Measurements from ENCODE around the gene CENPB.

The CENPB gene

DNA sequence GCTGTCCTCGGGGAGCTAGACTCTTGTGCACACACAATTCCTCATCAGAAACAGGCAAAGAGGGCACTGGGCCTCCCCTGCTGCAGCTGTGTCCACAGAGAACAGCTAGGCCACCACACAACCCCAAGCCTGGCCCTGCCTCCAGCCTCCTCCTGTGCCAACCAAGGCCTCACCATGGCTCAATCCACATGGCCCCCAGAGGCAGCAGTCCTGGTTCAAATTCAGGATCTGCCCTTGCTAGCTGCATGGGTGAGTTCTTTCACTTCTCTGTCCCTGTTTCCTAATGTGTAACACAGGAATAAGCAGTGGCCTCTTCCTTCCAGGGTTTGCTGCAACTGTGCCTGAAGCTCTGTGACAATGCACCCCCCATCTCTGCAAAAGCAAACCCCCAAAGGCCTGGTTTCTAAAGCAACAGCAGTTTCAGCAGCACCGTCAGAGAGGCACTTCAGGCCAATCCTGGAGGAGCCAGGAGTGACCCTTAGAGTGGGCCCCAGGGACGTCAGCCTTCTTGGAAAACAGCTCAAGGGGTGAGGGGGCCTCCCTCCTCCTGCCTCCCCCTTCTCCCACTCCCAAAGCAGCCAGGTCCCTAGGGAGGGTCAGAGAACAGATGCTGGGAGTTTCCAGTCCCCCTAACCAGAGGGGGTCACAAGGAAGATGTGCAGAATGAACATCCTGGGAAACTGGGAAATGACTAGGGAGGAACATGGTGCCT lies 21.2 kb downstream of the CENPB start:
- no peak for DNase-seq

GRCh38 chr20:3764659-3765058 lies 21.9 kb downstream of the CENPB start:
- DNase-seq, result no peak

DNA sequence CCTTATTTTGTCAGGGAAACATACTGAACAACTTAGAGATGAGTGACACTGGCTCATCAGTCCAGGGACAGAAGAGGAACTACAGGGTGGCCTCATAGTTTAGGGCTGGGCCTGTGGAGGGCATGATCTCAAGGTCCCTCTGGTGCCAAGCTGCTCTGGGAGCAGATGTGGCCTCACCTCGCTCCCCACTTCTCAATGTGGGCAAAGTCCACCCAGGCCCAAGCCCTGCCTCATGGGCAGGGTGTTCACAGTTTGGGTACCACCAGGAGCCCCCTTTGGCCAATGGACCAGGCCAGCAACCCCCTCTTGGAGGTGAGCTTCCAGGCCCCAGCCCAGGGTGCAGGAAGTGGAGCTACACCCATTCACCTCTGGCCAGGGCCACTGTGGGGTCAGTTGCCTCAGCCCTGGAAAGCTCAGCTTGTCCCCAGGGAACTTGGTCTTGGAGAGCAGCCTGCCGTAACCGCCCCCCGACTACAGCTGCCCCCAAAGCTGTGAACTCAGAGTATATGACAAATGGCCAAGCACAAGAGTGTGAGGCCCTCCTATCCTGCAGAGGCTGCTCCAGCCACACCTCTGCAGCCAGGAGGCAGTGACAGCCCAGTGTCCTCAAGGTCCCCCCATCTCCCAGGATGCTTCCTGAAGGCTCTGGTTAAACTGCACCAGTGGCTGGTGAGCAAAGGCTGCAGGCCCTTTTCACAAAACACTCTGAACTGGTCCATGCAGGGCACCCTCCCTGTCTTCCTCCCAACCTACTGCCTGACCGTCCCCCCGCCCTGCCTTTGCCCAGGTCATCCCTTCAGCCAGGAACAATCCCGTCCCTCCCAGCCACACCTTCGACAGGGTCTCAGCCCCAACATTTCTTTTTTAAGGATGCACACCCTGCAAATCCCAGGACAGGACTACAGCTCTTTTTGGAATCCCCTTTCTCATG lies 22.6 kb downstream of the CENPB start:
- no peak for DNase-seq

GRCh38 chr20:3760655-3761348 lies 25.7 kb downstream of the CENPB start:
- no peak for DNase-seq

DNA sequence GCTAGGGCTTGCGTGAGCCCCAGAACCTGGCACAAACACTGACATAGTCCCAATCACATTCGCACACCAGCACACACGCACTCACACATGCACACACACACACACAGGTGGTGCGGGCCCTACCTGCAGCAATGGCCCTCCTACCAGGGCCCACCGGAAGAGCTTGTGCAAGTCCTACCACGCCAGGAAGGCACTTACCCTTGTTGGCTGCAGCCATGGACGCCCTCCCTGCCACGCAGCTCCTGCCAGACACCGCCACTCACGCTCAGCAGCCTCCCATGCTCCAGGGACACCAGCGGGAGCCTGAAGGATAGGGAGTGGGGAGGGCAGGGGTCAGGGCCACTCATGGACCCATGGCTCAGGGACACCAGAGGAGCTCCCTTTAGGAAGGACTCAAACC lies 26.7 kb downstream of the CENPB start:
- DNase-seq, result no peak

- DNase-seq, result no peak
Measured at GRCh38 chr20:3759316-3759823, 27.2 kb downstream of the CENPB start.

- DNase-seq, result no peak
Measured at GRCh38 chr20:3758566-3758965, 28.0 kb downstream of the CENPB start.

DNA sequence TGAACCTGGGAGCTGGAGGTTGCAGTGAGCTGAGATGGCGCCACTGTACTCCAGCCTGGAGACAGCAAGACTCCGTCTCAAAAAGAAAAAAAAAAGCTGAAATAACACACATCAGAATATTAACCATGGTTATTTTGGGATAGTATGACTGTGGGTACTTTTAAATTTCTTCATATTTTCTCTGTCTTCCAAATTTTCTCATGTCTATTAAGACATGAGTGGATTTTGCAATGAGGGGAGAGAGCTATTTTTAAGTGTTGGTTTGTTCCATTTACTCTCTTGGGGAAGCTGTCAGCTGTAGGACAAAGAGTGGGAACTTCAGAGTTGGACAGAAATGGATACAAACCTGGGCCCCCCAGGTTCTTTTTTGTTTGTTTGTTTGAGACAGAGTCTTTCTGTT lies 29.3 kb downstream of the CENPB start:
- DNase-seq, result no peak

DNA sequence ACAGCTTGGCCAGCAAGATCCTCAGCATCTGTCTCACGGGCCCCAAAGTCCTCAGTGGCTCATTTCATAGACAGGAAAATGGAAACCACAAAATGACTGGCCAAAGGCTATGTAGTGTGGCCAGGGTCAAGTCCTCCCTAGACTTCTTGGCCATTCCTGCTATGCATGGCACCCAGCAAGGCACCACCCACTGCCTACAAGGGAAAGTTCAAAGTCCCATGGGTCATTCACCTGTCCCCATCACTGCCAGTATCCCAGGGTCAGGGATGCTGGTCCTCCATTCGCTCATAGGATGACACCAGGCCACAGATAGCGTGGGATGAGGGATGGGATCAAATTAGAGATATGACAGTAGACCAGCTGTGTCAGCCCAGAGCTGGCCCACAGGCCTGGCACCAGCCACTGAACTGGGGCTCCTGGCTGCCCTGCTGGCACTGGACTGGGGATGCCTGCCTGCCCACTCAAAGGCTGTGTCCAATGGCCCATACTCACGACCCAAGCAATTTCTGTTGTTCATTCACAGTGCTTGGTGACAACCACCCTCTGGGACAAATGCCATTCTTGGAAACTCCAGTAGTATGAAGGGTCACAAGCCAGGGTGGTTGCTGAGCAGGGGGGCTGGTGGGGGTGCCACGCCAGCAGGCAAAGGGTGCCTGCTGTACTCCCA lies 30.6 kb downstream of the CENPB start:
- DNase-seq, result no peak

- no peak for DNase-seq
Measured at GRCh38 chr20:3755269-3755668, 31.3 kb downstream of the CENPB start.

GRCh38 chr20:3754276-3754630 lies 32.3 kb downstream of the CENPB start:
- no peak for DNase-seq

GRCh38 chr20:3753501-3754275 lies 32.9 kb downstream of the CENPB start:
- no peak for DNase-seq

- peak; percentile 63 for DNase-seq
Measured at GRCh38 chr20:3753098-3753497, 33.4 kb downstream of the CENPB start.

DNA sequence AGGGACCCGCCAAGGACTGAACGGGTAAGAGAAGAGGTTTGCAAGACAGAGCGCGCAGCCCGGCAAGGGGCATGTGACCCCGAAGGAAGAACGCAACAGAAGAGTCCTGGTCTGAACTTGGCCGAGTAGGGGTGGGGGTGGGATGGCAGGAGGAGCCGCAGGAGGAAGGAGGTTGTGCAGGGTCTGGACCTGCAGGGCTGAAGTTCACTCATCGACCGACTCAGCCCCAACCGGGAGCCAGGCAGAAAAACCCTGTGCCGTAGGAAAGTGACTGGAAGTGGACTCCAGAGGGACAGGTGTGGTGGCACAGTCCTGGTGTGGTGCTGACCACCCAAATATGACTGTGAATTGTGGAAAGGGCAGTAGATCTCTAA lies 34.2 kb downstream of the CENPB start:
- no peak for DNase-seq

DNA sequence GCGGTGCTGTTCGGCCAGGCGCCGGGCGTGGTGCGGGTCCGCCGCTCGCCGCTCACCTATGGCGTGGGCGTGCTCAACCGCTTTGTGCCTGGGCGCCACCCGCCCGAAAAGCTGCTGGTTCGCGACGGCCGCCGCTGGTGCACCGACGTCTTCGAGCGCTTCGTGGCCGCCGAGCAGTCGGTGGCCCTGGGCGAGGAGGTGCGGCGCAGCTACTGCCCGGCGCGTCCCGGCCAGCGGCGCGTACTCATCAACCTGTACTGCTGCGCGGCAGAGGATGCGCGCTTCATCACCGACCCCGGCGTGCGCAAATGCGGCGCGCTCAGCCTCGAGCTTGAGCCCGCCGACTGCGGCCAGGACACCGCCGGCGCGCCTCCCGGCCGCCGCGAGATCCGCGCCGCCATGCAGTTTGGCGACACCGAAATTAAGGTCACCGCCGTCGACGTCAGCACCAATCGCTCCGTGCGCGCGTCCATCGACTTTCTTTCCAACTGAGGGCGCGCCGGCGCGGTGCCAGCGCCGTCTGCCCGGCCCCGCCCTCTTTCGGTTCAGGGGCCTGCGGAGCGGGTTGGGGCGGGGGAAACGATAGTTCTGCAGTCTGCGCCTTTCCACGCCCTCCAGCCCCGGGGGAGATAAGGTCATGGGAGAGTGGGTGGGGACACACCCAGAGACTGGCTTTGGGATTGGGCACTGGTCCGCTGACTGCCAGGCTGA lies 34.7 kb downstream of the CENPB start:
- DNase-seq, result peak; percentile 67

- no peak for DNase-seq
Measured at GRCh38 chr20:3751305-3751674, 35.2 kb downstream of the CENPB start.

DNA sequence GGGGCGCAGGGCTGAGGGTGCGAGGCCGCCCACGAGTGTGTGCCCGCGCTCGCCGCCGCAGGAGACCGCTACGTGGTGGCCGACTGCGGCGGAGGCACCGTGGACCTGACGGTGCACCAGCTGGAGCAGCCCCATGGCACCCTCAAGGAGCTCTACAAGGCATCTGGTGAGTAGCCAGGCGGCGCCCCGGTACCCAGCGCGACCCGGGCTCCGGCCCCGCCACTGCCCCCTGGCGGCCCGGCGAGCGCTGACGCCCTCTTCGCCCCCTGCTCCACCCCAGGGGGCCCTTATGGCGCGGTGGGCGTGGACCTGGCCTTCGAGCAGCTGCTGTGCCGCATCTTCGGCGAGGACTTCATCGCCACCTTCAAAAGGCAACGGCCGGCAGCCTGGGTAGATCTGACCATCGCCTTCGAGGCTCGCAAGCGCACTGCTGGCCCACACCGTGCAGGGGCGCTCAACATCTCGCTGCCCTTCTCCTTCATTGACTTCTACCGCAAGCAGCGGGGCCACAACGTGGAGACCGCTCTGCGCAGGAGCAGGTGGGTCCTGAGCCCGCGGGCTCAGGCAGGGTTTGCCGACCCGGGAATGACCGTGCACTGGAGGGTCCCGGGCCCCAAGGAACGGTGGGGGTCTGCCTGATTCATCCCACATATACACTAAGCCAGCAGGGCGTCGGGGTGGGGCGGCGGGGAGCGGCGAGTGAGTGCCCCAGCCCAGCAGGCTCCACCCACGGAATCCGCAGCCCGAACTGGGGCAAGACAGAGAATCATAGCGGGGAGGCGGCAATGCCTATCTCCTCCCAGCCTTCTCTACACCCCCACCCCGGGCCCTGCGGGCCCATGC lies 36.6 kb downstream of the CENPB start:
- DNase-seq, result peak; percentile 17

DNA sequence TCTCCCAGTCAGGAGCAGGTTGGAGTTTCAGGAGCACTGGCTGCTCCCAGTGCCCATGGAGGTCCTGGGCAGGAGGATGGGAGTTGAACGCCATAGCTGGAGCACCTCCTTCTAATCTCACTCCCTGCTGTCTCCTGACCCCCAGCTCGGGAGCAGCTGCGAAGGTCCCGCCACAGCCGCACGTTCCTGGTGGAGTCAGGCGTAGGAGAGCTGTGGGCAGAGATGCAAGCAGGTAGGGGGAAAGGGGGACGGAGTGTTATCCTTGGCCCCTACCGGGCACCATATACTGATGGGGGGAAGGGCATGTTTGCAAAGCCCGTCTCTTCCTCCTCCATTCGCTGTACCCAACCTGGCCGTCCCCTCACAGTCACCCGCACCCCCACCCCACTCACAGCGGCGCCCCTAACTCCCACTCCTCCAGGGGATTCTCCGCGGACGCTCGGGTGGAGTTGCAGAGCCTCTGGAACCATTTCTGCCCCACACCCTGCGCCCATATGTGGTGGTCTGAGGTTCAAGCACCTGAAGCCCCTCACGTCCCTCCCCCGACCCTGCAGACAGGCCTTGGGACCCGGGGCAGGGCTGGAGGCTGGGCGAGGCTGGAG lies 37.4 kb downstream of the CENPB start:
- no peak for DNase-seq

DNA sequence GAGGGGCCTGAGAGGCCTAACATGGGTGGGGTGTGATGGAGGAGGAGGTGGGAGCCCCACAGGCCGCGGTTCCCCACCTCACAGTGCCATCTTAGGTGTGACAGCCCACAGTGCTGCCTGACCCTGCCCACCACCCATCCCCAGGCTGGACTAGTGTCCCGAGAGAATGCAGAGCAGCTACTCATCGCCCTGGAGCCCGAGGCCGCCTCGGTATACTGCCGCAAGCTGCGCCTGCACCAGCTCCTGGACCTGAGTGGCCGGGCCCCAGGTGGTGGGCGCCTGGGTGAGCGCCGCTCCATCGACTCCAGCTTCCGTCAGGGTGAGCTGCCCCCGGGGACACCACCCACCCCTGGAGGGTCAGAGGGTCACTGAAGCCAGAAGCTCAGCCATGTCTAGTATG lies 38.5 kb downstream of the CENPB start:
- no peak for DNase-seq

GRCh38 chr20:3747471-3747870 lies 39.1 kb downstream of the CENPB start:
- DNase-seq, result no peak

Data from activated CD4-positive, alpha-beta T cell treated with anti-CD3 and anti-CD28 coated beads, Interleukin-2, amount 50 U/mL, for 1 hour (primary cell).